ENCODE measurements around the gene ZC3H8. TPM values are rescaled to one million over a fixed set of nuclear protein-coding genes. Genes with fewer than 3 reads are reported as not detected.

Gene ZC3H8
- polyA plus RNA-seq, 2 of the 4 experiments (the other 2 are of a cell fraction) = 13.2 to 20.2 TPM

DNA sequence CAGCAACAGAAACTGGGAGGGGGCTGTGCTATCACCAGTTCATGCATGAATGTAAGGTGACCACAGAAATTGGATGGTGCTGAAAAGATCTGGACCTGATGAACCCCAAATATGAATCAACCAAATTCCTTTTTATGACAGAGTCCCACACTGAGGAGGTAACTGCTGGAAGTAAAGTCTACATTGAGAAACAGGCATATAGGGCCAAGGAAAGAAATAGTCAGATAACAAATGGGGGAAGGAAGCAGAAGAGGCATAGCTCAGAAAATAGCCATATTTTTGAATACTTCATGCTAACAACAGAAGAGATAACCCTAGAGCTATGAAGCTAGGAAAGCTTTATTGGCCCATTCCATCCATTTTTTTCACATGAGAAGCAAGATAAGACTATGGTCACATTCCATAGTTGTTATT lies 46.3 kb upstream of the ZC3H8 start (continued):
- no peak for TF ChIP-seq SMC3 (IDR thresholded peaks at IDR 0.05)

DNA sequence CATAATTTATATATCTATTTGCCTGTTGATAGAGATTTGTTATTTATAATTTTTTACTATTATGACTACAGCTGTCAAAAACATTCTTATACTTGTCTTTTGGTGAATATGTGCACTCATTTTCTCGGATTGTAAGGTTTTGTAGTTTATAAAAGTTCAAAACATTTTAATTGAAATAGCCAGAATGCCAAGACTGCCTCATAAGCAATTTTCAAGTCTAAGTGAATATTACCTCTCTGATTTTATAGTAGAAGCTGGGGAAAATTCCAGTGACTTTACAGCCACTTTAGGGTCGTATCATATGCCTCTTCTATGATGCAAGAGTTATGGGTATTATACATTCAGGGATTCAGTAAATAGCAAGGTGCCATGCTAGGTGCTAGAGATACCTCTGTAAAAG lies 41.6 kb upstream of the ZC3H8 start:
- CTCF ChIA-PET = no interaction called here
- FAIRE-seq (no peak), ATAC-seq (no peak), DNase-seq (ENCODE audit: low read depth in 1 of 2, low spot score in 1 of 2) (no peak)
- Histone ChIP-seq H3K4me1 (no peaks in the 10 kb centered on the region), H3K4me3 (no peak overlapping the region), H3K27ac (no peak overlapping the region), H3K9me3 (no peaks in the 10 kb centered on the region), H3K4me2 (no peak overlapping the region)
- POLR2A ChIA-PET = no interaction called here
- TF ChIP-seq EHMT2 (IDR thresholded peaks at IDR 0.05; ENCODE audit: low read depth) (no peak), MAFK (IDR thresholded peaks at IDR 0.05; ENCODE audit: partially characterized antibody) (peak; percentile 59)
- TF ChIP-seq, protein P1, sequence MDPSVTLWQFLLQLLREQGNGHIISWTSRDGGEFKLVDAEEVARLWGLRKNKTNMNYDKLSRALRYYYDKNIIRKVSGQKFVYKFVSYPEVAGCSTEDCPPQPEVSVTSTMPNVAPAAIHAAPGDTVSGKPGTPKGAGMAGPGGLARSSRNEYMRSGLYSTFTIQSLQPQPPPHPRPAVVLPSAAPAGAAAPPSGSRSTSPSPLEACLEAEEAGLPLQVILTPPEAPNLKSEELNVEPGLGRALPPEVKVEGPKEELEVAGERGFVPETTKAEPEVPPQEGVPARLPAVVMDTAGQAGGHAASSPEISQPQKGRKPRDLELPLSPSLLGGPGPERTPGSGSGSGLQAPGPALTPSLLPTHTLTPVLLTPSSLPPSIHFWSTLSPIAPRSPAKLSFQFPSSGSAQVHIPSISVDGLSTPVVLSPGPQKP (IDR thresholded peaks at IDR 0.05; ENCODE audit: low read depth, low read length) = no peak
- 4% methylated on average over 2 of the region's 2 CpGs for WGBS (ENCODE audit: missing lambda C conversion rate)

DNA sequence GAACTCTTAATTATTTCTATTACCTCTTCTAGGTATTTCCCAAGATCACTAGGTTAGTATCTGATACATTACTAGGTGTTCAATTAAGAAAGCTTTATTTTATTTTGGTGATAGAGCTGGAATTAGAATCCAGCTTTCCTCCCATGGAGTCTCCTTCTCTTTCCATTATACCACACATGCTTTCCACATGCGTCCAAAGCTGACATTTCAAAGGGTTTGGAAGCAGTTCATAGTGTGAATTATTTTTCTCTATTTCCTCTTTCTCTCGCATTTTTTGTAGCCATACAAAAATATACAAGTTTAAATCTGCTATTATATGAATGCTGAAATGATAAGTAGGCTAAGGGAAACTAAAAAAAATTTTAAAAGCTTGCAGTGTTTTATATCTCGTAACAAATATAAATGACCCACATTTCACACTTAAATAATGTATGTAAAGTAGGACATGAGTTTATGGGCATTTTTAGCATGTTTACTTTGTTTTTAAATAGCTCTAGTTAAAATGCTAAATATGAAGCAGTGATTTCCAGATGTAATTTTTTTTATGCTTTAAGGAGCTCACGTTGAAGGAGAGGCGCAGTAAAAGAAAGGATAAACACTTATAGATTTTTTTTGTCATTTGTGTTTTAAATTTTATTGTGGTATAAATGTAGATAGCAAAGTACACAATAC lies 40.7 kb upstream of the ZC3H8 start:
- ATAC-seq (no peak), DNase-seq (ENCODE audit: low read depth in 1 of 2, low spot score in 1 of 2) (no peak), FAIRE-seq (no peak)
- Histone ChIP-seq H3K9me3 (no peaks in the 10 kb centered on the region), H3K4me1 (no peaks in the 10 kb centered on the region), H3K4me2 (no peak overlapping the region), H3K27ac (no peak overlapping the region), H3K4me3 (no peak overlapping the region)
- WGBS (ENCODE audit: missing lambda C conversion rate) = 75% methylated on average over 5 of the region's 5 CpGs
- ChIA-PET POLR2A (no interaction called here), CTCF (no interaction called here)
- TF ChIP-seq FOSB (CRISPR knock-in tag; IDR thresholded peaks at IDR 0.05) (no peak), HEYL (CRISPR knock-in tag; IDR thresholded peaks at IDR 0.05) (no peak), ZSCAN20 (CRISPR knock-in tag; IDR thresholded peaks at IDR 0.05) (no peak), FOSL2 (IDR thresholded peaks at IDR 0.05) (no peak), FOSL2 (CRISPR knock-in tag; IDR thresholded peaks at IDR 0.05) (no peak), PHF8 (IDR thresholded peaks at IDR 0.05; ENCODE audit: borderline replicate concordance, low read depth) (no peak)

DNA sequence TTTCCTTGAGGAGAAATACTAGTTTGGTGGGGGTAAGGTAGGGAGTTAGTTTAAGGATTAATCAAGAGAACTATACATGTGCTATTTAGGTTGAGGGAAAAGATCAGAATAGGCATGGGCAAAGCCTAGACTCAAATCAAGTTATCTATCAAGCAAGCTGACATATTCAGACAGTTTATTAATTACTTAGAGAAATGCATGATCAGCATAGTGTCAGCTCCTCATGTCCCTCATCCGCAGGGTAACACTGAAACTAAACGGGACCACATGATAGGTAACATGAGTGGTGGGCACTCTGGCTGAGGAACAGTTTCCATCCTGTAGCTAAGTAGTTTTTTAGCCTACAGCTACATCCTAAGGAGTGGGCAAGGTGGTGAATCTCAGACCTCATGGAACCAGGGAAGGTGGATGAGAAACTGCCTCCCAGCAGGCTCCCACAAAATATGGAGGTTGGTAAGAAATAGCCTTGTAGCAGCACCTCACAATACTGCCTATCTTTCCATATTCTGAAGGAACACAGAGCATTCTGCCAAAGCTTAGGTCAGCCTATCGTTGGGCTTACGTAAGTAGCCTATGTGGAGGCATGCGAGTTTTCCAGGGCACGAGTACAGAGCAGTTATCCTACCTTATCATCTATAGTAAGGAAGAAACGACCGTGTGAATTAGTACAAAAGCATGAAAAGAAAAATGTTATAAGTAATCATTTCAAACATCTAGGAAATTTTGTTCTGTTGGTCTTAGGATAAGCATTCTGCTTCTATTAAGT lies 39.0 kb upstream of the ZC3H8 start:
- POLR2A ChIA-PET = no interaction called here
- 74% methylated on average over 8 of the region's 8 CpGs for WGBS (ENCODE audit: missing lambda C conversion rate)
- no peak overlapping the region for H3K27ac ChIP-seq
- ATAC-seq (no peak), DNase-seq (ENCODE audit: low read depth in 1 of 2, low spot score in 1 of 2) (no peak), FAIRE-seq (no peak)
- H3K4me1 ChIP-seq = no peaks in the 10 kb centered on the region
- CTCF ChIA-PET = no interaction called here
- H3K4me3 ChIP-seq = no peak overlapping the region
- peak; percentile 62 for TF ChIP-seq MAFK (IDR thresholded peaks at IDR 0.05; ENCODE audit: partially characterized antibody)
- TF ChIP-seq ZSCAN20 (CRISPR knock-in tag; IDR thresholded peaks at IDR 0.05) = no peak
- no peaks in the 10 kb centered on the region for H3K9me3 ChIP-seq
- no peak overlapping the region for H3K4me2 ChIP-seq

DNA sequence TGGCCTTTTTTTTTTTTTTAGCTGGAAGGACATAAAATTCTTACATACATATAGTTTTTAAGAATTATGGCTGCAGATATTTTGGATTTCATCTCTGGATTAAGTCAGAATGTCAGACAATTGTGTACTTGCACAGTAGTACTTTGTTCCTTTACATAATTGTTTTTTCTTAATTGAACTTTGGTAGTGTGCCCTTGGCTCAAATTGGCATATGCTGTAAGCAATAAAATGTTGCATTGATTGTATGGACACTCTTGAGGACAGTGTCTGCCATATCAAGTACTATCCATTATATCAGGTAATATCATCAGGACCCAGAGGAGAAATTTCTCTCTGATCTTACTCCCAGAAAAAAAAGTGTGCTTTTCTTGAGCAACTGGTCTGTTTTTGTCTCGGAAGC lies 35.8 kb upstream of the ZC3H8 start:
- 50% methylated on average over 1 of the region's 1 CpG for WGBS (ENCODE audit: missing lambda C conversion rate)
- no peak for DNase-seq (ENCODE audit: low read depth in 1 of 2, low spot score in 1 of 2)
- no peak for ATAC-seq
- CTCF ChIA-PET = interaction anchor here (0.5 kb wide), 1 partner anchor 57 kb away, joined by 3 read pairs; no protein-coding TSS in a partner anchor
- H3K4me2 ChIP-seq = no peak overlapping the region
- no peak for FAIRE-seq
- TF ChIP-seq GATA3 (IDR thresholded peaks at IDR 0.05; ENCODE audit: borderline replicate concordance) (no peak), BHLHE40 (IDR thresholded peaks at IDR 0.05; ENCODE audit: low read depth, low read length) (no peak), PHF8 (IDR thresholded peaks at IDR 0.05; ENCODE audit: borderline replicate concordance, low read depth) (no peak), ZSCAN20 (CRISPR knock-in tag; IDR thresholded peaks at IDR 0.05) (no peak), NR3C1 (IDR thresholded peaks at IDR 0.05) (no peak), CBX8 (IDR thresholded peaks at IDR 0.05) (no peak), ZC3H11A (IDR thresholded peaks at IDR 0.05) (no peak), HOXB5 (CRISPR knock-in tag; IDR thresholded peaks at IDR 0.05) (no peak)
- TF ChIP-seq, protein P2, sequence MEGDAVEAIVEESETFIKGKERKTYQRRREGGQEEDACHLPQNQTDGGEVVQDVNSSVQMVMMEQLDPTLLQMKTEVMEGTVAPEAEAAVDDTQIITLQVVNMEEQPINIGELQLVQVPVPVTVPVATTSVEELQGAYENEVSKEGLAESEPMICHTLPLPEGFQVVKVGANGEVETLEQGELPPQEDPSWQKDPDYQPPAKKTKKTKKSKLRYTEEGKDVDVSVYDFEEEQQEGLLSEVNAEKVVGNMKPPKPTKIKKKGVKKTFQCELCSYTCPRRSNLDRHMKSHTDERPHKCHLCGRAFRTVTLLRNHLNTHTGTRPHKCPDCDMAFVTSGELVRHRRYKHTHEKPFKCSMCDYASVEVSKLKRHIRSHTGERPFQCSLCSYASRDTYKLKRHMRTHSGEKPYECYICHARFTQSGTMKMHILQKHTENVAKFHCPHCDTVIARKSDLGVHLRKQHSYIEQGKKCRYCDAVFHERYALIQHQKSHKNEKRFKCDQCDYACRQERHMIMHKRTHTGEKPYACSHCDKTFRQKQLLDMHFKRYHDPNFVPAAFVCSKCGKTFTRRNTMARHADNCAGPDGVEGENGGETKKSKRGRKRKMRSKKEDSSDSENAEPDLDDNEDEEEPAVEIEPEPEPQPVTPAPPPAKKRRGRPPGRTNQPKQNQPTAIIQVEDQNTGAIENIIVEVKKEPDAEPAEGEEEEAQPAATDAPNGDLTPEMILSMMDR (IDR thresholded peaks at IDR 0.05) = no peak
- TF ChIP-seq, protein P3, sequence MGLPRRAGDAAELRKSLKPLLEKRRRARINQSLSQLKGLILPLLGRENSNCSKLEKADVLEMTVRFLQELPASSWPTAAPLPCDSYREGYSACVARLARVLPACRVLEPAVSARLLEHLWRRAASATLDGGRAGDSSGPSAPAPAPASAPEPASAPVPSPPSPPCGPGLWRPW (IDR thresholded peaks at IDR 0.05) = no peak
- TF ChIP-seq, protein P4, sequence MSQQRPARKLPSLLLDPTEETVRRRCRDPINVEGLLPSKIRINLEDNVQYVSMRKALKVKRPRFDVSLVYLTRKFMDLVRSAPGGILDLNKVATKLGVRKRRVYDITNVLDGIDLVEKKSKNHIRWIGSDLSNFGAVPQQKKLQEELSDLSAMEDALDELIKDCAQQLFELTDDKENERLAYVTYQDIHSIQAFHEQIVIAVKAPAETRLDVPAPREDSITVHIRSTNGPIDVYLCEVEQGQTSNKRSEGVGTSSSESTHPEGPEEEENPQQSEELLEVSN (IDR thresholded peaks at IDR 0.05; ENCODE audit: borderline replicate concordance, low read depth) = no peak
- no peaks in the 10 kb centered on the region for H3K9me3 ChIP-seq
- POLR2A ChIA-PET = no interaction called here
- H3K27ac ChIP-seq = no peak overlapping the region
- no peaks in the 10 kb centered on the region for H3K4me1 ChIP-seq
- H3K4me3 ChIP-seq = no peak overlapping the region

All from A549 (cell line).